HepG2 (cell line): ENCODE data around the gene GPR139. TPM values are rescaled to one million over a fixed set of nuclear protein-coding genes. Genes with fewer than 3 reads are reported as not detected.

Source experiments
- ATAC-seq: fragments of 200-7000 bp; cut with Tn5 transposase; 3 replicates; pipeline ENCODE4 v1.9.1; 2020; ENCODE audit warnings: mild to moderate bottlenecking, moderate library complexity
- BruUV-seq: library from RNA; stranded (reverse); fragments of 400-500 nt; replicated peaks from 2 replicates; lab custom pipeline; 2021; lab: Mats Ljungman, UMichigan
- CTCF ChIA-PET: fragments of 300-600 bp; formaldehyde crosslinking; extraction: SDS; loops from one replicate; lab custom pipeline; 2021; ENCODE audit warnings: low total read pairs, inconsistent platforms, low intra/inter-chr PET ratio; lab: Yijun Ruan, JAX
- POLR2A ChIA-PET: fragments of 350-600 bp; sonication (Branson Sonifier 250); formaldehyde crosslinking; loops from one replicate; lab custom pipeline; 2020; ENCODE audit warnings: antibody characterized with exemption, inconsistent platforms; lab: Yijun Ruan, JAX
- DNase-seq: peaks from one replicate; pipeline ENCODE4 v3.0.0-alpha.2; 2015; ENCODE audit warnings: low spot score
- FAIRE-seq: peaks from 3 replicates; lab custom pipeline; 2011; peaks lifted over from hg19 to GRCh38; lab: Jason Lieb, UNC
- H2AFZ ChIP-seq: one replicate; pipeline ENCODE4 v1.6.1; 2011; ENCODE audit warnings: low read length, inconsistent platforms
- H3K27ac ChIP-seq: fragments of 300-600 bp; 3 replicates; pipeline ENCODE4 v1.8.0; 2011; ENCODE audit warnings: mixed run types, mild to moderate bottlenecking, mixed read lengths, low read length, inconsistent platforms; ENCODE audit not compliant: insufficient read depth; ENCODE audit errors: extremely low read length
- H3K27me3 ChIP-seq, 2 experiments: fragments of 200-600 bp in 1 of 2; 2 replicates in 1 of 2; 3 replicates in 1 of 2; pipeline versions ENCODE4 v1.6.0 to v1.8.0; 2011; ENCODE audit warnings: low read length in 2 of 2, mild to moderate bottlenecking in 2 of 2, moderate library complexity in 2 of 2, inconsistent platforms in 1 of 2; ENCODE audit not compliant: insufficient read depth in 2 of 2, control insufficient read depth in 1 of 2
- H3K36me3 ChIP-seq, 2 experiments: fragments of 200-600 bp in 1 of 2; replicated peaks in 1 of 2; 2 replicates in 1 of 2; 3 replicates in 1 of 2; pipeline versions ENCODE4 v1.5.1 to v1.8.0; 2011; ENCODE audit warnings: low read length in 2 of 2, inconsistent platforms in 1 of 2; ENCODE audit not compliant: insufficient read depth in 2 of 2, control insufficient read depth in 1 of 2
- H3K4me1 ChIP-seq: 2 replicates; pipeline ENCODE4 v1.5.1; 2012; ENCODE audit warnings: low read length, inconsistent platforms; ENCODE audit not compliant: insufficient read depth
- H3K4me2 ChIP-seq: 2 replicates; pipeline ENCODE4 v1.6.0; 2011; ENCODE audit warnings: low read depth, low read length, inconsistent platforms
- H3K4me3 ChIP-seq, 3 experiments: fragments of 200-600 bp in 1 of 3; sonication (generic), shearing (Covaris generic) in 1 of 3; replicated peaks in 1 of 3; 2 replicates each; pipeline ENCODE4 v1.5.1; 2011 to 2016; ENCODE audit warnings: low read length in 3 of 3, inconsistent platforms in 2 of 3, low read depth in 2 of 3, mild to moderate bottlenecking in 2 of 3, control low read depth in 1 of 3, mixed read lengths in 1 of 3; ENCODE audit not compliant: insufficient read depth in 1 of 3
- H3K79me2 ChIP-seq: one replicate; pipeline ENCODE4 v1.6.1; 2011; ENCODE audit warnings: low read length, inconsistent platforms; ENCODE audit not compliant: insufficient read depth
- H3K9ac ChIP-seq: 2 replicates; pipeline ENCODE4 v1.6.0; 2011; ENCODE audit warnings: mild to moderate bottlenecking, low read depth, low read length, inconsistent platforms; ENCODE audit not compliant: insufficient read depth
- H3K9me3 ChIP-seq: 2 replicates; pipeline ENCODE4 v1.5.1; 2012; ENCODE audit warnings: mild to moderate bottlenecking, low read length
- H4K20me1 ChIP-seq: 2 replicates; pipeline ENCODE4 v1.6.0; 2011; ENCODE audit warnings: inconsistent platforms, mild to moderate bottlenecking, low read length, moderate library complexity; ENCODE audit not compliant: insufficient read depth
- CAMTA2 ChIP-seq: sonication (generic); formaldehyde crosslinking; IDR thresholded peaks from 2 replicates; pipeline ENCODE4 v1.4.0; 2020; ENCODE audit warnings: mild to moderate bottlenecking, missing genetic modification reagents, borderline replicate concordance
- DMTF1 ChIP-seq: sonication (generic); formaldehyde crosslinking; IDR thresholded peaks from 2 replicates; pipeline ENCODE4 v1.4.0; 2020; ENCODE audit warnings: mild to moderate bottlenecking, missing genetic modification reagents
- HMGA1 ChIP-seq: sonication (generic); formaldehyde crosslinking; conservative IDR thresholded peaks from 2 replicates; pipeline ENCODE4 v1.4.0; 2020; ENCODE audit warnings: missing genetic modification reagents
- MAFG ChIP-seq: sonication (generic); formaldehyde crosslinking; IDR thresholded peaks from 2 replicates; pipeline ENCODE4 v1.5.1; 2020; ENCODE audit warnings: mild to moderate bottlenecking, missing genetic modification reagents
- MLLT10 ChIP-seq: sonication (generic); formaldehyde crosslinking; IDR thresholded peaks from 2 replicates; pipeline ENCODE4 v1.4.0; 2020; ENCODE audit warnings: missing genetic modification reagents
- NFKB2 ChIP-seq: sonication (generic); formaldehyde crosslinking; IDR thresholded peaks from 2 replicates; pipeline ENCODE4 v1.4.0; 2020; ENCODE audit warnings: missing genetic modification reagents, borderline replicate concordance
- REXO4 ChIP-seq: sonication (generic); formaldehyde crosslinking; IDR thresholded peaks from 2 replicates; pipeline ENCODE4 v1.8.0; 2022; ENCODE audit warnings: missing genetic modification reagents, mild to moderate bottlenecking, borderline replicate concordance
- RNF219 ChIP-seq: sonication (generic); formaldehyde crosslinking; IDR thresholded peaks from 2 replicates; pipeline ENCODE4 v1.5.0; 2020; ENCODE audit warnings: mild to moderate bottlenecking, missing genetic modification reagents
- TOPORS ChIP-seq: sonication (generic); formaldehyde crosslinking; IDR thresholded peaks from 2 replicates; pipeline ENCODE4 v1.8.0; 2023; ENCODE audit warnings: mild to moderate bottlenecking, missing genetic modification reagents
- ZFYVE20 ChIP-seq: sonication (generic); formaldehyde crosslinking; IDR thresholded peaks from 2 replicates; pipeline ENCODE4 v1.8.0; 2023; ENCODE audit warnings: low read depth, mild to moderate bottlenecking, moderate library complexity, missing genetic modification reagents, borderline replicate concordance
- ZNF282 ChIP-seq: fragments of 450-650 bp; IDR thresholded peaks from 2 replicates; pipeline ENCODE4 v1.6.1; 2018; ENCODE audit not compliant: partially characterized antibody
- ZNF337 ChIP-seq: sonication (generic); formaldehyde crosslinking; IDR thresholded peaks from 2 replicates; pipeline ENCODE4 v1.5.1; 2020; ENCODE audit warnings: missing genetic modification reagents, low read depth, mild to moderate bottlenecking, borderline replicate concordance
- ZNF44 ChIP-seq: sonication (generic); formaldehyde crosslinking; IDR thresholded peaks from 2 replicates; pipeline ENCODE4 v1.5.1; 2020; ENCODE audit warnings: mild to moderate bottlenecking, missing genetic modification reagents
- ZNF775 ChIP-seq: sonication (generic); formaldehyde crosslinking; IDR thresholded peaks from 2 replicates; pipeline ENCODE4 v1.4.0; 2020; ENCODE audit warnings: missing genetic modification reagents, mild to moderate bottlenecking, moderate library complexity, borderline replicate concordance
- ZNF784 ChIP-seq: sonication (generic); formaldehyde crosslinking; IDR thresholded peaks from 2 replicates; pipeline ENCODE4 v1.5.1; 2020; ENCODE audit warnings: missing genetic modification reagents, mild to moderate bottlenecking, borderline replicate concordance
- WGBS: methylation state at CpG from one replicate; pipeline ENCODE4 v1.1.6; 2017; ENCODE audit warnings: low lambda C conversion rate; 5-methylcytosine and 5-hydroxymethylcytosine counted together
- in situ Hi-C: cut with HindIII; loops from 2 replicates; pipeline ENCODE4 v1.10.0; 2017; ENCODE audit warnings: low pct_unique_long_range_greater_than_20kb; ENCODE audit not compliant: extremely low pct_ligation_motif_present
- intact Hi-C: fragments of 100-400 bp; cut with micrococcal nuclease; formaldehyde crosslinking; loops from one replicate; pipeline ENCODE4 v1.10.0; 2022; ENCODE audit not compliant: unreplicated experiment
- polyA plus RNA-seq, 8 experiments: library from polyadenylated mRNA; depleted of rRNA in 3 of 8; stranded (reverse) in 7 of 8; unstranded in 1 of 8; fragments of >200 nt; fragmentation: Illumina TruSeq in 4 of 8; extraction: Trizol in 4 of 8; gene quantifications; 2 replicates each; pipeline versions ENCODE4 v1.2.1 to v1.2.3, GENCODE V29; 2011 to 2016; ENCODE audit warnings: low read depth in 4 of 8, missing spikeins in 1 of 8, mixed read lengths in 1 of 8; ENCODE audit not compliant: insufficient read depth in 1 of 8
- total RNA-seq, 5 experiments: library from RNA; depleted of rRNA; stranded (reverse); fragments of >200 nt; fragmentation: Illumina TruSeq; extraction: Trizol; gene quantifications; 2 replicates each; pipeline ENCODE4 v1.2.3, GENCODE V29; 2016; ENCODE audit warnings: low read depth in 1 of 5

GPR139 gene
- total and polyA plus RNA-seq, 2 of the 13 experiments (the other 11 are each of a cell fraction or from before 2014, with no cell fraction given), result not detected

- in situ Hi-C loops (no loop called here), intact Hi-C loops (no loop called here)
- ATAC-seq, result no peak
- TF ChIP-seq ZFYVE20 (CRISPR knock-in tag), result no peak
- TF ChIP-seq ZNF44 (CRISPR knock-in tag), result no peak
- no peak for TF ChIP-seq NFKB2 (CRISPR knock-in tag)
- no peak for TF ChIP-seq CAMTA2 (CRISPR knock-in tag)
- no peak for TF ChIP-seq HMGA1 (CRISPR knock-in tag)
- TF ChIP-seq MLLT10 (CRISPR knock-in tag), result no peak
- no peak for TF ChIP-seq ZNF282
- no peak for TF ChIP-seq ZNF784 (CRISPR knock-in tag)
- no peak for TF ChIP-seq ZNF775
- no peak for TF ChIP-seq DMTF1 (CRISPR knock-in tag)
- no peak for TF ChIP-seq TOPORS
- TF ChIP-seq MAFG (CRISPR knock-in tag), result no peak
- no peak for TF ChIP-seq ZNF337 (CRISPR knock-in tag)
- no peak for TF ChIP-seq REXO4
- TF ChIP-seq RNF219 (CRISPR knock-in tag), result no peak
- Histone ChIP-seq H3K79me2 (no peaks in the 10 kb centered on the region), H3K4me2 (no peak overlapping the region), H4K20me1 (no peaks in the 10 kb centered on the region), H3K9ac (no peak overlapping the region), H3K9me3 (no peaks in the 10 kb centered on the region), H3K36me3 (no peaks in the 10 kb centered on the region), H3K4me1 (peaks cover 13% of the 10 kb centered on the region), H3K4me3 (no peak overlapping the region), H2AFZ (no peak overlapping the region), H3K27ac (no peak overlapping the region), H3K27me3 (peaks cover 2 to 18% of the 10 kb centered on the region in 2 experiments)
- CTCF ChIA-PET, result no interaction called here
- DNase-seq, result no peak
- FAIRE-seq, result no peak
- 24% methylated on average over 4 of the region's 4 CpGs for WGBS
- POLR2A ChIA-PET, result no interaction called here
- no TSS peak for BruUV-seq
Measured at GRCh38 chr16:19997734-19998133, 76.0 kb downstream of the GPR139 start.
